ENCODE measurements around the gene ZFHX3.

DNA sequence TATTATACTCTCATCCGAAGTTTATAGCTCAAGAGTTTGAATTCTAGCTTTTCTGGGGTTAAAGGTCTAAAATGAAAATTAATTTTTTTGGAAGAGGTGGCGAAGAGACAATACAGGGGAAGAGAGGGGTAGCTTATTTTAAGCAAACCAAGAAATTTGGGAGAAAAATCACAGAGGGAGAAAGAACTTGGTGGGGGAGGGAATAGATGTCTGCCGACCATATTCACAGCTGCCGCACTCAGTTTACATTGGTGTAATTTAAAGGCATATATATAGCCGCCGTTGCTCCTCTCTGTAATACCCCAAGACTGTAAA lies 6.5 kb upstream of the ZFHX3 start:
- TF ChIP-seq POLR2AphosphoS5 (IDR thresholded peaks at IDR 0.05) (no peak), CTCF (IDR thresholded peaks at IDR 0.05; ENCODE audit: poor library complexity, severe bottlenecking) (no peak), TAF1 (IDR thresholded peaks at IDR 0.05; ENCODE audit: low read depth) (no peak)

Measured in neural cell (in vitro differentiated cells).